ENCODE measurements around the gene PLPPR1. TPM values are rescaled to one million over a fixed set of nuclear protein-coding genes. Genes with fewer than 3 reads are reported as not detected.

The PLPPR1 gene
- total and polyA plus RNA-seq, 10 donors = not detected

DNA sequence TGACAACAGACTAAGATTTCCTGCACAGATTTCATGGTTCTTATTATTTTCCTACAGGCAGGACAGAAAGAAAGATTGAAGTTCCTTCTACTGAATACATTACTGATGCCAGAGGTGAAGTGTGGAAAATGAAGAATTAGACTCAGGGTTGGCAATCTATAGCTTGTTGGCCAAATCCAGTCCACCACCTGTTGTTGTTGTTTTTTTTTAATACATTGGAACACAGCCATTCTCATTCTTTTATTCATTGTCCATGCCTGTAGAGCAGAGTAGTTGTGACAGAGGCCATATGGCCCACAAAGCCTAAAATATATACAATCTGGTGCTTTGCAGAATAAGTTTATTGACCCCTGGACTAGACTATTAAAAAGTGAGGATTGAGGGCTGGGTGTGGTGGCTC, 5.8 kb upstream of the PLPPR1 start:
- Histone ChIP-seq H3K9me3 (no peaks in the 10 kb centered on the region), H3K36me3 (no peaks in the 10 kb centered on the region), H3K27ac (no peak overlapping the region), H3K4me3 (no peak overlapping the region), H3K4me1 (no peaks in the 10 kb centered on the region), H3K27me3 (replicated peaks in 1 of 7) (peaks cover 0 to 20% (median 9%) of the 10 kb centered on the region in 7 donors)
- intact Hi-C loops (cut with DNase I; ENCODE audit: low total_unique reads) = no loop called here
- no peak for DNase-seq
- TF ChIP-seq, protein P1, sequence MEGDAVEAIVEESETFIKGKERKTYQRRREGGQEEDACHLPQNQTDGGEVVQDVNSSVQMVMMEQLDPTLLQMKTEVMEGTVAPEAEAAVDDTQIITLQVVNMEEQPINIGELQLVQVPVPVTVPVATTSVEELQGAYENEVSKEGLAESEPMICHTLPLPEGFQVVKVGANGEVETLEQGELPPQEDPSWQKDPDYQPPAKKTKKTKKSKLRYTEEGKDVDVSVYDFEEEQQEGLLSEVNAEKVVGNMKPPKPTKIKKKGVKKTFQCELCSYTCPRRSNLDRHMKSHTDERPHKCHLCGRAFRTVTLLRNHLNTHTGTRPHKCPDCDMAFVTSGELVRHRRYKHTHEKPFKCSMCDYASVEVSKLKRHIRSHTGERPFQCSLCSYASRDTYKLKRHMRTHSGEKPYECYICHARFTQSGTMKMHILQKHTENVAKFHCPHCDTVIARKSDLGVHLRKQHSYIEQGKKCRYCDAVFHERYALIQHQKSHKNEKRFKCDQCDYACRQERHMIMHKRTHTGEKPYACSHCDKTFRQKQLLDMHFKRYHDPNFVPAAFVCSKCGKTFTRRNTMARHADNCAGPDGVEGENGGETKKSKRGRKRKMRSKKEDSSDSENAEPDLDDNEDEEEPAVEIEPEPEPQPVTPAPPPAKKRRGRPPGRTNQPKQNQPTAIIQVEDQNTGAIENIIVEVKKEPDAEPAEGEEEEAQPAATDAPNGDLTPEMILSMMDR (IDR thresholded peaks at IDR 0.05 in 8 of 11, conservative IDR thresholded peaks at IDR 0.05 in 3 of 11) = no peak
- no peak for TF ChIP-seq POLR2AphosphoS5 (IDR thresholded peaks at IDR 0.05)
- TF ChIP-seq POLR2A (IDR thresholded peaks at IDR 0.05) = no peak

DNA sequence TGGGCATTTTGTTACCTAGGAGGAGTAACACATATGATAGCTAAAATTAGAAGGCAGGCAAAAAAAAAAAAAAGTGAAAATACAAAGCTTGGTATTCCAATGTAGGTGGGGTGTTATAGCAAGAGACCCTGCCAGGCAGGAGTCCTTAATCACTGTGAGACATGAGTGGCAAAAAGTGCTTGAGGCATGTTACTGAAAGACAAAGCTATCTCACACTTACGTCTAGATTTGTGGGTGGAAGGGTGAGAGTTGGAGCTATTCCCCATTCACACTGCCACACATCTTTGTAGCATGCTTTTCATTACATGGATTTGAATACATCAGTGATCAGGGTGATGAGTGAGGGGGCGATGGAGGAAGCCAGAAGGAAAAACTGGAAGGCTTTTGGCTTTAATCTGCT, 2.6 kb upstream of the PLPPR1 start:
- intact Hi-C loops (cut with DNase I; ENCODE audit: low total_unique reads) = no loop called here
- H3K4me1 ChIP-seq = peaks cover 0 to 12% (median 4%) of the 10 kb centered on the region in 6 donors
- H3K9me3 ChIP-seq = no peaks in the 10 kb centered on the region
- no peak overlapping the region for H3K27ac ChIP-seq
- no peak for TF ChIP-seq POLR2AphosphoS5 (IDR thresholded peaks at IDR 0.05)
- TF ChIP-seq, protein P1 (IDR thresholded peaks at IDR 0.05 in 8 of 11, conservative IDR thresholded peaks at IDR 0.05 in 3 of 11) = no peak
- no peak for TF ChIP-seq POLR2A (IDR thresholded peaks at IDR 0.05)
- no peak overlapping the region for H3K4me3 ChIP-seq
- WGBS, 5 donors = 60 to 88% (median 74%) methylated on average over 2 of the region's 2 CpGs
- no peak for DNase-seq
- peaks cover 0 to 52% (median 29%) of the 10 kb centered on the region in 7 donors for H3K27me3 ChIP-seq (replicated peaks in 1 of 7)
- no peaks in the 10 kb centered on the region for H3K36me3 ChIP-seq

DNA sequence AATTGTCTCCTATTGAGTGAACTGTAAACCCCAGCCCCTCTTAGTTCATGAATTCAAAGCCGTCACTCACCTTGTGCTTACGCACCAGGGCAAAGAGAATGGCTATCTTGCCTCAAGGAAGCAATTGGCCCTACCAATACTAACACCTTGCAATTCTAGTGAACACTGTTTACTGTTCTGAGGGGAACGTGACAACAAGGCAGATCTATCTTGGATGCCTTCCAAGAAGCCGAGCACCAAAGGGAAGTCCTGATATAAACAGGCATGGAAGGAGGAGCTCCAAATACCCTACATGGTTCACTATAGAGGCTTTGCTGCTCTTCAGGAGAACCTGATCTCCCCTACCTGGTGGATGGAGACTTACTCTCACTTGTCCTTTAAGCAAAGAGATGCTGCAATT, 1.7 kb upstream of the PLPPR1 start:
- no peaks in the 10 kb centered on the region for H3K9me3 ChIP-seq
- TF ChIP-seq POLR2AphosphoS5 (IDR thresholded peaks at IDR 0.05) = no peak
- TF ChIP-seq POLR2A (IDR thresholded peaks at IDR 0.05) = no peak
- TF ChIP-seq, protein P1 (IDR thresholded peaks at IDR 0.05 in 8 of 11, conservative IDR thresholded peaks at IDR 0.05 in 3 of 11) = no peak
- H3K4me3 ChIP-seq = no peak overlapping the region
- WGBS, 5 donors = 25 to 41% (median 36%) methylated on average over 4 of the region's 4 CpGs
- no peak for DNase-seq
- peaks cover 0 to 12% (median 4%) of the 10 kb centered on the region in 6 donors for H3K4me1 ChIP-seq
- H3K27me3 ChIP-seq (replicated peaks in 1 of 7) = peaks cover 0 to 55% (median 29%) of the 10 kb centered on the region in 7 donors
- intact Hi-C loops (cut with DNase I; ENCODE audit: low total_unique reads) = no loop called here
- no peaks in the 10 kb centered on the region for H3K36me3 ChIP-seq
- no peak overlapping the region for H3K27ac ChIP-seq

DNA sequence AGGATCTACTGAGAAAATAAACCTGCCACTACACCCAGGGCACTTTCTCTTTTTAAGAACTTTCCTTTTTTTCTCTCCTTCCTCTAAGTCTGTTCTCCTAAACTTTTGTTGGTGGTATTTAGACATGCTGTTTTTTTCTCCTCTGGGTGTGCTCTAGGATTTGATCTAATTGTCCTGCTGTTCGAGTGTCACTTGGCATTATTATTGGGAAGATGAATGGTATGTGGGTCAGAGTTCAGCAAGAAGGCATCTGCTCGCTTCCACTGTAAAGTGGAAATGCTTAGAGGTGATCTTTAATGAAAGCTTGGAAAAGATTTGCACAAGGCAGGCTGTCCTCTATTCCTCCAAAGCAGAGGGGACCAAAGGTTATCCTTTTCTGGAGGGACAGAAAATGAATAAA, 1.3 kb upstream of the PLPPR1 start:
- H3K27ac ChIP-seq = no peak overlapping the region
- TF ChIP-seq POLR2A (IDR thresholded peaks at IDR 0.05) = no peak
- TF ChIP-seq, protein P1 (IDR thresholded peaks at IDR 0.05 in 8 of 11, conservative IDR thresholded peaks at IDR 0.05 in 3 of 11) = no peak
- TF ChIP-seq POLR2AphosphoS5 (IDR thresholded peaks at IDR 0.05) = no peak
- H3K4me3 ChIP-seq = no peak overlapping the region
- intact Hi-C loops (cut with DNase I; ENCODE audit: low total_unique reads) = no loop called here
- peaks cover 0 to 55% (median 29%) of the 10 kb centered on the region in 7 donors for H3K27me3 ChIP-seq (replicated peaks in 1 of 7)
- H3K4me1 ChIP-seq = peaks cover 0 to 12% (median 4%) of the 10 kb centered on the region in 6 donors
- 25 to 31% (median 28%) methylated on average over 2 of the region's 2 CpGs for WGBS, 5 donors
- H3K9me3 ChIP-seq = no peaks in the 10 kb centered on the region
- H3K36me3 ChIP-seq = no peaks in the 10 kb centered on the region
- DNase-seq = no peak
